MM.1S (cell line): ENCODE measurements around the gene PLEKHO1.

Experiments
- EZH2 ChIP-seq: fragments of 300-600 bp; sonication (generic); optimal IDR thresholded peaks from 2 replicates; pipeline ENCODE3; 2017; ENCODE audit warnings: low read depth, mild to moderate bottlenecking, antibody characterized with exemption, low read length, mixed read lengths
- TF ChIP-seq, protein P1 (sequence below): fragments of 300-600 bp; sonication (generic); IDR thresholded peaks from 2 replicates; pipeline ENCODE4 v1.5.1; 2016; ENCODE audit warnings: antibody characterized with exemption, low read length, mixed read lengths

DNA sequence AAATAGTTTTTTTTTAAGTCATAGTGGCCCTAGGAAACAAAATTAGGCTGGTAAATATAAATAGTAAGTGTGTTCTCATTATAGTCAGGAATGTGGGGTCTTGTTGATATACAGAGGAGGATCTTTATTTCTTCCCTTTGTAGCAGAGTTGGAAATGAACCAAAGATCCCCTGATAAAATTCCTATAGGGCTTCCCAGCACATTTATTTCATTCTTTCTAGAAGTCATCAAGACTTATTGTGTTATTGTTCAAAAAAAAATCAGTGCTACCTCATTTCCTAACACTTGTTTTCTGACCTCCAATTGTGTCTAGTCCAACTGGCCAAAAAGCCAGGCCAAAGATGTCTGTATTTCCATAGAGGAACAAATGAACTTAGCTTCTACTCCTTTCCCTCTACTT is 7.6 kb upstream of the PLEKHO1 start:
- TF ChIP-seq, protein P1, sequence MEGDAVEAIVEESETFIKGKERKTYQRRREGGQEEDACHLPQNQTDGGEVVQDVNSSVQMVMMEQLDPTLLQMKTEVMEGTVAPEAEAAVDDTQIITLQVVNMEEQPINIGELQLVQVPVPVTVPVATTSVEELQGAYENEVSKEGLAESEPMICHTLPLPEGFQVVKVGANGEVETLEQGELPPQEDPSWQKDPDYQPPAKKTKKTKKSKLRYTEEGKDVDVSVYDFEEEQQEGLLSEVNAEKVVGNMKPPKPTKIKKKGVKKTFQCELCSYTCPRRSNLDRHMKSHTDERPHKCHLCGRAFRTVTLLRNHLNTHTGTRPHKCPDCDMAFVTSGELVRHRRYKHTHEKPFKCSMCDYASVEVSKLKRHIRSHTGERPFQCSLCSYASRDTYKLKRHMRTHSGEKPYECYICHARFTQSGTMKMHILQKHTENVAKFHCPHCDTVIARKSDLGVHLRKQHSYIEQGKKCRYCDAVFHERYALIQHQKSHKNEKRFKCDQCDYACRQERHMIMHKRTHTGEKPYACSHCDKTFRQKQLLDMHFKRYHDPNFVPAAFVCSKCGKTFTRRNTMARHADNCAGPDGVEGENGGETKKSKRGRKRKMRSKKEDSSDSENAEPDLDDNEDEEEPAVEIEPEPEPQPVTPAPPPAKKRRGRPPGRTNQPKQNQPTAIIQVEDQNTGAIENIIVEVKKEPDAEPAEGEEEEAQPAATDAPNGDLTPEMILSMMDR = no peak
- TF ChIP-seq EZH2 = no peak
